H9 (cell line): ENCODE measurements around the gene PXDN. TPM values are rescaled to one million over a fixed set of nuclear protein-coding genes. Genes with fewer than 3 reads are reported as not detected.
A peak's percentile ranks its signal among the peaks of the same experiment; 100 is the strongest.

Experiments
- DNase-seq: peaks from one replicate; pipeline ENCODE4 v3.0.0-alpha.2; 2017
- H2AFZ ChIP-seq: one replicate; pipeline ENCODE4 v1.6.1; 2013; ENCODE audit warnings: mild to moderate bottlenecking, low read length, control low read depth, moderate library complexity
- H2AK5ac ChIP-seq: 2 replicates; pipeline ENCODE4 v1.6.1; 2013; ENCODE audit warnings: low read length, control low read depth, mixed read lengths; ENCODE audit not compliant: insufficient read length
- H2BK120ac ChIP-seq: one replicate; pipeline ENCODE4 v1.6.1; 2013; ENCODE audit warnings: low read depth, mild to moderate bottlenecking, low read length, control low read depth, inconsistent platforms; ENCODE audit not compliant: poor library complexity, severe bottlenecking
- H2BK12ac ChIP-seq: 2 replicates; pipeline ENCODE4 v1.6.1; 2013; ENCODE audit warnings: low read length, control low read depth, mixed read lengths, low read depth; ENCODE audit not compliant: insufficient read length
- H2BK15ac ChIP-seq: 2 replicates; pipeline ENCODE4 v1.6.1; 2013; ENCODE audit warnings: low read depth, low read length, control low read depth
- H2BK20ac ChIP-seq: one replicate; pipeline ENCODE4 v1.6.1; 2013; ENCODE audit warnings: low read depth, mild to moderate bottlenecking, low read length, control low read depth, inconsistent platforms; ENCODE audit not compliant: poor library complexity, severe bottlenecking
- H2BK5ac ChIP-seq: 2 replicates; pipeline ENCODE4 v1.6.1; 2013; ENCODE audit warnings: low read length, control low read depth, mixed read lengths; ENCODE audit not compliant: insufficient read length
- H3K14ac ChIP-seq: 2 replicates; pipeline ENCODE4 v1.6.1; 2013; ENCODE audit warnings: low read length, control low read depth; ENCODE audit not compliant: insufficient read depth
- H3K18ac ChIP-seq: 2 replicates; pipeline ENCODE4 v1.6.1; 2013; ENCODE audit warnings: low read depth, mild to moderate bottlenecking, mixed read lengths, low read length, control low read depth; ENCODE audit not compliant: insufficient read length
- H3K23ac ChIP-seq: 2 replicates; pipeline ENCODE4 v1.6.1; 2013; ENCODE audit warnings: low read length, control low read depth, mixed read lengths, low read depth; ENCODE audit not compliant: insufficient read length
- H3K23me2 ChIP-seq: 2 replicates; pipeline ENCODE4 v1.6.1; 2013; ENCODE audit warnings: low read depth, mild to moderate bottlenecking, mixed read lengths, low read length, control low read depth; ENCODE audit not compliant: insufficient read length, poor library complexity, severe bottlenecking
- H3K27ac ChIP-seq: 2 replicates; pipeline ENCODE4 v1.5.1; 2013; ENCODE audit warnings: low read length, control low read depth, mixed read lengths, low read depth; ENCODE audit not compliant: insufficient read length
- H3K27me3 ChIP-seq: 2 replicates; pipeline ENCODE4 v1.6.1; 2013; ENCODE audit warnings: low read length, control low read depth, inconsistent platforms; ENCODE audit not compliant: insufficient read depth
- H3K4ac ChIP-seq: 2 replicates; pipeline ENCODE4 v1.6.1; 2013; ENCODE audit warnings: low read depth, mild to moderate bottlenecking, control low read depth, inconsistent platforms, low read length, moderate library complexity
- H3K4me1 ChIP-seq: 2 replicates; pipeline ENCODE4 v1.6.1; 2013; ENCODE audit warnings: low read length, control low read depth, inconsistent platforms; ENCODE audit not compliant: insufficient read depth
- H3K4me2 ChIP-seq: 2 replicates; pipeline ENCODE4 v1.6.1; 2013; ENCODE audit warnings: low read length, control low read depth, mixed read lengths; ENCODE audit not compliant: insufficient read length, insufficient read depth
- H3K56ac ChIP-seq: 2 replicates; pipeline ENCODE4 v1.6.1; 2013; ENCODE audit warnings: low read depth, mild to moderate bottlenecking, mixed read lengths, low read length, control low read depth; ENCODE audit not compliant: insufficient read length
- H3K79me1 ChIP-seq: 2 replicates; pipeline ENCODE4 v1.6.1; 2013; ENCODE audit warnings: low read depth, mild to moderate bottlenecking, moderate library complexity, low read length, control low read depth, inconsistent platforms; ENCODE audit not compliant: insufficient read depth, poor library complexity, severe bottlenecking
- H3K79me2 ChIP-seq: 2 replicates; pipeline ENCODE4 v1.6.1; 2013; ENCODE audit warnings: low read length, control low read depth, inconsistent platforms; ENCODE audit not compliant: insufficient read depth
- H3K9ac ChIP-seq: 2 replicates; pipeline ENCODE4 v1.6.1; 2013; ENCODE audit warnings: low read length, control low read depth, mixed read lengths; ENCODE audit not compliant: insufficient read length; ENCODE audit errors: extremely low read depth
- H3K9me3 ChIP-seq: one replicate; pipeline ENCODE4 v1.6.1; 2013; ENCODE audit warnings: low read depth, low read length, inconsistent platforms; ENCODE audit not compliant: control insufficient read depth
- H3T11ph ChIP-seq: one replicate; pipeline ENCODE4 v1.6.1; 2013; ENCODE audit warnings: mild to moderate bottlenecking, low read length, control low read depth, inconsistent platforms
- H4K20me1 ChIP-seq: one replicate; pipeline ENCODE4 v1.6.1; 2013; ENCODE audit not compliant: control insufficient read depth, insufficient read length, insufficient read depth
- H4K5ac ChIP-seq: 2 replicates; pipeline ENCODE4 v1.6.1; 2013; ENCODE audit warnings: low read depth, mild to moderate bottlenecking, mixed read lengths, low read length, control low read depth; ENCODE audit not compliant: insufficient read length
- H4K8ac ChIP-seq: replicated peaks from 2 replicates; pipeline ENCODE4 v1.6.1; 2013; ENCODE audit warnings: low read length, control low read depth, mixed read lengths, low read depth; ENCODE audit not compliant: insufficient read length
- H4K91ac ChIP-seq: 2 replicates; pipeline ENCODE4 v1.6.1; 2013; ENCODE audit warnings: low read depth, mild to moderate bottlenecking, moderate library complexity, mixed read lengths, low read length, control low read depth; ENCODE audit not compliant: insufficient read length
- H3K27ac Mint-ChIP-seq, 3 experiments: 2 replicates in 2 of 3; 3 replicates in 1 of 3; pipeline ENCODE4 v1.8.0; 2020 to 2021; ENCODE audit warnings: mixed read lengths in 3 of 3, mild to moderate bottlenecking in 1 of 3, moderate library complexity in 1 of 3
- H3K27me3 Mint-ChIP-seq: 2 replicates; pipeline ENCODE4 v1.8.0; 2021; ENCODE audit warnings: low read depth, mild to moderate bottlenecking, moderate library complexity, mixed read lengths
- H3K36me3 Mint-ChIP-seq, 3 experiments: 2 replicates in 2 of 3; 3 replicates in 1 of 3; pipeline ENCODE4 v1.8.0; 2020 to 2021; ENCODE audit warnings: low read depth in 3 of 3, mixed read lengths in 3 of 3; ENCODE audit not compliant: insufficient read depth in 1 of 3
- H3K4me1 Mint-ChIP-seq, 2 experiments: 2 replicates each; pipeline ENCODE4 v1.8.0; 2020; ENCODE audit warnings: mixed read lengths in 2 of 2
- H3K4me3 Mint-ChIP-seq, 2 experiments: 2 replicates in 1 of 2; 3 replicates in 1 of 2; pipeline ENCODE4 v1.8.0; 2020 to 2021; ENCODE audit warnings: mild to moderate bottlenecking in 2 of 2, mixed read lengths in 2 of 2, moderate library complexity in 1 of 2
- H3K9me3 Mint-ChIP-seq, 2 experiments: 2 replicates in 1 of 2; 3 replicates in 1 of 2; pipeline ENCODE4 v1.8.0; 2020; ENCODE audit warnings: mild to moderate bottlenecking in 2 of 2, mixed read lengths in 2 of 2, moderate library complexity in 1 of 2
- WGBS: extraction: QIAGEN DNeasy Blood & Tissue Kit; methylation state at CpG from one replicate; pipeline ENCODE4 v1.1.7; 2013; ENCODE audit warnings: missing lambda C conversion rate, low lambda C conversion rate, mixed read lengths; ENCODE audit not compliant: insufficient read length; ENCODE audit errors: extremely low coverage; 5-methylcytosine and 5-hydroxymethylcytosine counted together
- total RNA-seq: library from RNA; stranded (reverse); gene quantifications from 2 replicates; pipeline ENCODE4 v1.2.1, GENCODE V29; 2021
- TF ChIP-seq, protein P1 (sequence below): fragments of 200-600 bp; sonication (generic); conservative IDR thresholded peaks from 3 replicates; pipeline ENCODE4 v1.8.0; 2021; ENCODE audit warnings: antibody characterized with exemption, mild to moderate bottlenecking

The PXDN gene
- total RNA-seq, 1 experiment from 2014 or later: 146 TPM

- Histone ChIP-seq H3K27ac (no peak overlapping the region), H3K79me2 (no peaks in the 10 kb centered on the region), H3K79me1 (no peaks in the 10 kb centered on the region), H2AFZ (no peak overlapping the region), H2AK5ac (no peak overlapping the region), H2BK12ac (no peak overlapping the region), H4K20me1 (no peaks in the 10 kb centered on the region), H4K8ac (no peak overlapping the region), H2BK120ac (no peak overlapping the region), H4K91ac (no peak overlapping the region), H3K14ac (no peak overlapping the region), H3K56ac (no peak overlapping the region), H3T11ph (no peak overlapping the region), H2BK5ac (no peak overlapping the region), H3K27me3 (no peaks in the 10 kb centered on the region), H3K4me1 (no peaks in the 10 kb centered on the region), H3K4me2 (no peak overlapping the region), H3K23me2 (no peaks in the 10 kb centered on the region), H4K5ac (no peak overlapping the region), H3K23ac (no peak overlapping the region), H2BK20ac (no peak overlapping the region), H3K18ac (no peak overlapping the region), H2BK15ac (no peak overlapping the region), H3K9ac (no peak overlapping the region), H3K4ac (no peak overlapping the region), H3K9me3 (no peaks in the 10 kb centered on the region)
- Mint-ChIP-seq H3K27me3 (no peaks in the 10 kb centered on the region), H3K9me3 (no peaks in the 10 kb centered on the region), H3K4me3 (no peak overlapping the region), H3K36me3 (peaks cover 11 to 54% (median 17%) of the 10 kb centered on the region in 3 experiments; a peak in 6 of 7 replicates), H3K27ac (no peak overlapping the region), H3K4me1 (no peaks in the 10 kb centered on the region)
- TF ChIP-seq, protein P1, sequence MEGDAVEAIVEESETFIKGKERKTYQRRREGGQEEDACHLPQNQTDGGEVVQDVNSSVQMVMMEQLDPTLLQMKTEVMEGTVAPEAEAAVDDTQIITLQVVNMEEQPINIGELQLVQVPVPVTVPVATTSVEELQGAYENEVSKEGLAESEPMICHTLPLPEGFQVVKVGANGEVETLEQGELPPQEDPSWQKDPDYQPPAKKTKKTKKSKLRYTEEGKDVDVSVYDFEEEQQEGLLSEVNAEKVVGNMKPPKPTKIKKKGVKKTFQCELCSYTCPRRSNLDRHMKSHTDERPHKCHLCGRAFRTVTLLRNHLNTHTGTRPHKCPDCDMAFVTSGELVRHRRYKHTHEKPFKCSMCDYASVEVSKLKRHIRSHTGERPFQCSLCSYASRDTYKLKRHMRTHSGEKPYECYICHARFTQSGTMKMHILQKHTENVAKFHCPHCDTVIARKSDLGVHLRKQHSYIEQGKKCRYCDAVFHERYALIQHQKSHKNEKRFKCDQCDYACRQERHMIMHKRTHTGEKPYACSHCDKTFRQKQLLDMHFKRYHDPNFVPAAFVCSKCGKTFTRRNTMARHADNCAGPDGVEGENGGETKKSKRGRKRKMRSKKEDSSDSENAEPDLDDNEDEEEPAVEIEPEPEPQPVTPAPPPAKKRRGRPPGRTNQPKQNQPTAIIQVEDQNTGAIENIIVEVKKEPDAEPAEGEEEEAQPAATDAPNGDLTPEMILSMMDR: 0 out of 3 replicates have a peak, but pooled peaks have one; percentile 8
- WGBS: no CpG with 5 or more reads among the region's 14 CpGs
- DNase-seq: no peak
These were observed 65.7 kb downstream of the PXDN start for GRCh38 chr2:1678609-1679008.
